ENCODE data around the gene KIF24. TPM values are rescaled to one million over a fixed set of nuclear protein-coding genes. Genes with fewer than 3 reads are reported as not detected.

Gene KIF24
- total and polyA plus RNA-seq, 2 of the 4 experiments (the other 2 are of a cell fraction), result 1.4 to 3.0 TPM

GRCh38 chr9:34365282-34365681 lies 36.2 kb upstream of the KIF24 start:
- no peak overlapping the region for H2AK9ac ChIP-seq (replicated peaks; ENCODE audit: low read depth, low read length, poor library complexity)
- no peaks in the 10 kb centered on the region for H3K9me3 ChIP-seq (ENCODE audit: control insufficient read depth, insufficient read depth, low read length)
- POLR2A ChIA-PET (ENCODE audit: unreplicated experiment), result no interaction called here
- no peak overlapping the region for H2AFZ ChIP-seq (replicated peaks; ENCODE audit: low read length, poor library complexity)
- no peak overlapping the region for H3K27ac ChIP-seq (ENCODE audit: insufficient read depth, low read length)
- TF ChIP-seq MXI1 (IDR thresholded peaks at IDR 0.05; ENCODE audit: borderline replicate concordance, low read depth, low read length), result no peak
- TF ChIP-seq NFE2L2 (IDR thresholded peaks at IDR 0.05; ENCODE audit: low read depth, low read length), result no peak
- H2AK5ac ChIP-seq (ENCODE audit: low read depth, low read length), result no peak overlapping the region
- no peak overlapping the region for H3K4me3 ChIP-seq (ENCODE audit: insufficient read depth, low read depth, low read length)
- ATAC-seq (ENCODE audit: low read depth) (no peak), DNase-seq (no peak)
- H2BK15ac ChIP-seq (ENCODE audit: low read depth, low read length), result no peak overlapping the region
- H4K20me1 ChIP-seq (ENCODE audit: insufficient read depth, low read length), result no peaks in the 10 kb centered on the region
- H2BK120ac ChIP-seq (ENCODE audit: low read depth, low read length), result no peak overlapping the region
- CTCF ChIA-PET, result no interaction called here
- H3K14ac ChIP-seq (replicated peaks; ENCODE audit: low read depth, low read length), result no peak overlapping the region
- H3K36me3 ChIP-seq (ENCODE audit: control insufficient read depth, insufficient read depth, low read length), result no peaks in the 10 kb centered on the region
- H3K56ac ChIP-seq (ENCODE audit: extremely low read depth, insufficient read depth, low read length), result no peak overlapping the region
- H4K91ac ChIP-seq (ENCODE audit: insufficient read depth, low read depth, low read length), result no peak overlapping the region
- no peak overlapping the region for H3K18ac ChIP-seq (ENCODE audit: low read depth, low read length)
- H3K4me2 ChIP-seq (ENCODE audit: low read depth, low read length), result no peak overlapping the region
- no peak overlapping the region for H2BK5ac ChIP-seq (ENCODE audit: low read depth, low read length, poor library complexity, severe bottlenecking)
- peaks cover 2% of the 10 kb centered on the region; the same call in 1 of the 2 replicates for H3K27me3 ChIP-seq (ENCODE audit: control insufficient read depth, insufficient read depth, low read length)
- H3K4me1 ChIP-seq (ENCODE audit: control insufficient read depth, insufficient read depth, low read length), result no peaks in the 10 kb centered on the region
- BruUV-seq (replicated peaks), result no TSS peak
- in situ Hi-C loops (cut with MboI; ENCODE audit: low sequenced_read_pairs) (no loop called here), intact Hi-C loops (cut with micrococcal nuclease) (no loop called here), dilution Hi-C loops (cut with HindIII; ENCODE audit: low sequenced_read_pairs, unreplicated experiment) (no loop called here)
- no peaks in the 10 kb centered on the region for H3K79me1 ChIP-seq (ENCODE audit: low read depth in 1 of 2, low read length in 2 of 2)
- no peaks in the 10 kb centered on the region for H3K9me1 ChIP-seq (ENCODE audit: insufficient read depth, low read length)
- no peak overlapping the region for H2BK20ac ChIP-seq (ENCODE audit: low read depth, low read length)
- no peak overlapping the region for H3K4ac ChIP-seq (ENCODE audit: low read depth, low read length)
- H4K8ac ChIP-seq (ENCODE audit: low read depth in 2 of 2, low read length in 2 of 2), result no peak overlapping the region
- WGBS, 2 experiments (ENCODE audit: extremely low coverage in 2 of 2, insufficient read length in 1 of 2), result 100% methylated on average over 1 of the region's 2 CpGs; no CpG with 5 or more reads in 1 of the 2 experiments
- no peak overlapping the region for H4K5ac ChIP-seq (ENCODE audit: low read depth, low read length)
- no peak overlapping the region for H3K9ac ChIP-seq (ENCODE audit: low read depth, low read length)
- H3K23ac ChIP-seq (ENCODE audit: low read depth, low read length), result no peak overlapping the region
